NCI-H2196 (cell line): ENCODE measurements around the gene IMMP1L.

Source experiments
- DNase-seq: peaks from one replicate; lab custom pipeline; 2025; ENCODE audit not compliant: unreplicated experiment; lab: John Stamatoyannopoulos, UW

The IMMP1L gene

DNA sequence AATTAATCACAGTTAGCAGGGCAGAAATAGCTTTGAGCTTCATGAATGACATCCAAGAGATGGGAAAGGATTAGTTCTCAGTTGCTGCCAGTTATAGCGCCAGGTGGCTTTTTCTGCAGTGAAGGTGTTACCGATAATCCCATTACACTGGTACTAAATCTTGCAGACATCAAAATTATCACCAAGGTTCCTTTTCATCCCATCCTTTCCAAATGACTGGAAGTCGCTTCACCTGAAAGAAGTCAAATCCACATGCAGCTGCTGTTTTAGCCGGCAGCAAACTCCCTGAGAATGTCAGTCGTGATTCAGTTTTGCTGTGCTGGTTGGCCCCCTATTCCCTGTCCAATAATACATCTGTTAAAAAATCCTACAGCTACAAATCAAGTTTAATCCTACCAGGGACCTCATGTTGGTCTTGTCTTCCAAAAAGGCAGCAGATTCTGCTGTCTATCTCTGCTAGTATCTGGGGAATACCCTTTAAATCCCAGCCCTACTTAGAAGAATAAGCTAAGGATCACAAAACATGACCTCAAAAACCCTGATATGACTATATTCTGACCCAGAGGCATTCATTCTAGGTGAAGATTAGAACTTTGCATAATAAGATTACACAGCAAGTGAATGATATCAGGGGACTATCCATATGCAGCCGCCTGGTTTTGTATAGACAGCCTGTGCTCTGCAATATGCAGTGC, 31.7 kb downstream of the IMMP1L start:
- DNase-seq = no peak

DNA sequence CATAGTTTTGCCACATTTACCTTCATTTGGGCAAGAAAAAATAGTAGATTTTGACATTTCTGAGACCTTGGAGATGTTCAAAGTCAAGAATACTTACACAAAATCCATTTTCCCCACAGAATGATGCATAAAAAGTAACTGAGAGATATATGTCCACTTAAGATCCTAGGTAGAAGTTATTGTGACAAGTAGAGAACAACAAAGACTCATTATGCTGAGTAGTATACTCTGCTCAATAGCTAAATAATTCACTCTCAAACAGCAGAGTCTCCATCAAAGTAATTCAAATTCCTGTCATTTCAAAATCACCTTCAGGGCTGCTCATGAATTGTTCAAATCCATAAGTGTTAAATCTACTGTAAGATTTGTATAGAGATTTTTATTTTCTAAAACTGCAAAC, 35.3 kb downstream of the IMMP1L start:
- DNase-seq = no peak

DNA sequence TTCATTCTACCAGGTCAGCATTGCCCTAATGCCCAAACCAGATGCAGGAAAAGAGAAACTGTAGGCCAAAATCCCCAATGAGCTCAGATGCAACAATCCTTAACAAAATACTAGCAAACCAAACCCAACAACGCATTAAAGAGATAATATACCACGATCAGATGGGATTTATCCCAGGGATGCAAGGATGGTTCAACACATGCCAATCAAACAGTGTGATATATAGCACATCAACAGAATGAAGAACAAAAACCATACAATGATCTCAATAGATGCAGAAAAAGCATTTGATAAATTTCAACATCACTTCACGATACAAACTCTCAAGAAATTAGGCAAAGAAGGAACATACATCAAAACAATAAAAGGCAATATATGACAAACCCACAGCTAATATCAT, 45.0 kb downstream of the IMMP1L start:
- DNase-seq = no peak

DNA sequence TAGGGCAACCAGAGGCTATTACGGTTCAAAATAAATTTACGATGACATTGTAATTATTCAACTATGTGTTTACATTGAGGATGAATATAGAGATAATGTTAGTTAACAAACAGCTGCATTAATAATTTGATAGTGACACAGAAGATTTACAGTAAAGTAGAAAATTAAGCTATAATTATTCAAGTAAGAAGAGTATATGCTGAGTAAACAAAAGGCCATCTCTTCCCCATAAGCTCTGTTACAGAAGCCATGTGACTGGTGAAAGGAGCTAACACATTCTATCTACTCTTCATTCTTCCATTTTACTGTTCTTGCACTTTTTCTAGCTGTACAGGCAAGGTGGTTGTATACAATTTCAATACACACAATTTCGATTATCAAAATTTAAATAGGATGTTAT, 54.2 kb downstream of the IMMP1L start:
- DNase-seq = no peak

DNA sequence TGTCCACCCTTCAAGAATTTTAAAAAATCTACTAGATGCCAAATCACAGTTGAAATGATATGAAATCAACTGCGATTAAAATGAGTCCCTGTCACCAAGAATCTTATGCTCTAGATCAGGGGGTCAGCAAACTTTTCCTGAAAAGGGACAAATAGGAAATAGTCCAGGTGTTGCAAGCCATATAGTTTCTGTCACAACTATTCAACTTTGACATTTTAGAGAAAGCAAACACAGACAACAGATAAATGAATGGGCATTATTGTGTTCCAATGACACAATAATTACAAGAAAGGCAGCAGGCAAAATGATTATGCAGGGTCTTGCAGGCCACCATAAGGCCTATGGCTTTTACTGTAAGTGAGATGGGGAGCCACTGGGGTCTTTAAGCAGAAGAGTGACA, 58.6 kb downstream of the IMMP1L start:
- DNase-seq = no peak

DNA sequence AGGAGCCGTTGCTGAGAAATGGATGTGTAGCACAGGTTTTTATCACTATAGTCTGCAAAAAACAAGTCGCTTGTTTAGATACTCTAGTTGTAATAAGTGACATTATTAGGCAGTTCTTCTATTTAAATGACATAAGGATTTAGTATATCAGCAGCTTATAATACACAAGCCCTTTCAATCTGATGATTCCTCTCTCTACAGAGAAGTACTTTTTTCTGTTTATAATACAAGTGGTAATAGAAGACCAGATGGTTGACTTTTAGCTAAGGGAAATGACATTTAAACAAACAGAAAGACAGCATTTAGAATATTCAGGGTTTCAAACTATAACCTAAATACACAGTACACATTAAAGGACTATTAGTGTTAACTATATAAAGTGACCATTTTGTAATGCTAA, 60.4 kb downstream of the IMMP1L start:
- no peak for DNase-seq

DNA sequence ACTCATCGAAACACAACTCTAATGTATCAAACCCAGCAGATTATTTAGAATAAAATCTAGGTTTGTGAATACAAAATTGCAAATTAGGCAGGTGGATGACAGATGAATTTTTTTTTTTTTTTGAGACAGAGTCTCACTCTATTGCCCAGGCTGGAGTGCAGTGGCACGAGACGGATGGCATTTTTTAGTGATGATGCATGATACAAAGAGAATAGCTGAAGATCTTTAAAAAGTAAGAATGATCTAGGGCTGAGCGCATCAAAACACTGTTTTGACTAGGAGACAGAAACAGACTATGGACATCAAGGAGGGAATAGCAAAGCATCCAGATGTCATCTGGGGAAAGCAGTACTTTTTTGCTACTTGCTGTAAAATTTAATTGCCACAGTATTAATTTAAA, 63.8 kb downstream of the IMMP1L start:
- no peak for DNase-seq

DNA sequence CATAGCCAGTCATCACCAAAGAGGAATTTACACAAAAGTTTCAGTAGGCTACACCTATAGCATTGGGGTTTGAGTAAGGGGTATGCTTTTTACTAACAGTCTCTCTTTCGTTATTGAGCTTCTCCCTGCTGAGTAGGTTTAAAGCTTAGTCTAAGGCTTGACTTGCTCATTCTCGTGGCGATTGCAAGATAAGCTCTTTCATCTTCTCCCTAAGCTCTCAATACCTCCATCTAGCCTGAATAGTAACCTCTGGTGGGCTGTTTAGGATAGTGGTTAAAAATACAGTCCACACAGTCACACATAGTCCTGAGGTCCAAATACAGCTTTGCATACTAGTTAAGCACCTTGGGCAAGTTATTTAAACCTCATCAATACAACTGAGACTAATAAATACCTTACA, 65.6 kb downstream of the IMMP1L start:
- no peak for DNase-seq

DNA sequence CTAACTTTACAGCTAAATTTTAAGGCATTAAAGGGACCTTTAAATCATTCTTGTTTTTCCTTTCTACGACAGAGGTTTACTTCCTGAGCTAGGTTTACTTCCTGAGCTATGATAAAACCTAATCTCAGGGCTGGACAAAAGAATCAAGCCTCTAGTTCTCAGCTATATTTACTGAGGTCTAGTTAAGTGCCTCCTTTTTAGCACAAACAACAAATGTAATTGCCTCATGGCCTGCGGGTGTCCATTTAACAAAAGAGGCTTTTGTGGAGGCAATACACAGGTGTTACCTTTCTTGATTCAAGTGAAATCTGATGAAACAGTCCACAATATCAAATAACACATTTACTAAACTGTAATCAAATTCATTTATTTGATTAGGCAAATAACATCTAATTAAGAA, 67.3 kb downstream of the IMMP1L start:
- DNase-seq = peak; percentile 88

DNA sequence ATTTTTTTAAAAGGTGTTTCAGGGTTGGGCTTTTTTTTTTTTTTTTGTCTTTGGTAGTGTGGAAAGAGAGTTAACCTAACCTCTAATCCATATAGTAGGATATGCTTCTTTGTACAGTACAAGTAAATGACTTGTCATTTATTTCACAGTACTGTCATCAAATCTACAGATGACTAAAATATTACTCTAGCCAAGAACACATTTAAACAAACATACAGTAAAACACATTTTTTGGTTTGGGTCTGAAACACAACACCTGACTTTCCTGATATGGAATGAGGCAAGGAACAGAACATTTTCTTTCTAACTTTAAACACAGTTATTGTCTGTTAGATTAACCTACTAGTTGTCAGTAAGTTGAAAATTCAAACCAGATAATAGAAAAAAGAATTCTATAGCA, 68.1 kb downstream of the IMMP1L start:
- DNase-seq = no peak

DNA sequence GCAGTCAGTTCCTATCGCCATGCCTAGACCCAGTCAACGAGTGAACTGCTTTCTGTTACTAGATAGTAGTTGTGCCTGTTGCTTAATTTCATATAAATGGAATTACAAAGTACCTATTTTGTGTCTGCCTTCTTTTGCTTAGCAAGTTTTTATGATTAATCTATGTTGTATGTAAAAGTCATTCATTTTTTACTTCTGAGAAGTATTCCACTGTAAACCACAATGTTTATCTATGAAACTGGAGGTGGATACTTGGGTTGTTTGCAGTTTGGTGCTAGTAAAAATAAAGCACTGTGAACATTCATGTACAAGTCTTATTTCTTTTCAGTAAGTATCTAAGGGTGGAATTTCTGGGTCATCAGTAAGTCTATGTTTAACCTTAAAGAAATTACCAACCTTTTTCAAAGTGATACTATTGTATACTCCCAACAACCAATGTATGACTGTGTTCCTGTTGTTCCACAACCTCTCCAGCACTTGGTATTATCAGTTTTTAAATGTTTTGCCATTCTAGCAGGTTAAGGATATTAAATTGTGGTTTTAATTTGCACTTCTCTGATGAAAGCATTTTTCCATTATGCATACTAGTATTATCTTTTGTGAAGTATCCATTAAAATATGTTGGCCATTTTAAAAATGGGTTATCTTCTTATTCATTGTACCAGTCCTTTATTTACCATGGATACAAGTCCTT, 71.5 kb downstream of the IMMP1L start:
- DNase-seq = no peak

DNA sequence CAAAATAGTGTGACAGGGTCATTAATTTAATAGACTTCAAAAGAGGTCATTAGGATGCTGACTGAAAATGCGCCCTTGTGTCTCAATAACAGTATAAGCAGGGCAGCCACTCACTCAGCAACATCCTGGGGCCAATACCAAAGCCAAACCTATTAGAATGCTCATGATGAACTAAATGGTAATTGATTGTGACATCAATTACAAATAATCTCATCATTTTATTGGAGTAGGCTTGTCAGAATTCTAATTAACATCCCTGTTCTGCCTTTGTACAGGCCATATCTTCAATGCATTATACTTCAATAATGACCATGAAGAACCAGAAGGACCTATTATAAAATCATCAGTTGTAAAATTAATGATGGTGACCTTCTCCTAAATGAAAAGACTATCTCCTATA, 75.6 kb downstream of the IMMP1L start:
- DNase-seq = no peak

DNA sequence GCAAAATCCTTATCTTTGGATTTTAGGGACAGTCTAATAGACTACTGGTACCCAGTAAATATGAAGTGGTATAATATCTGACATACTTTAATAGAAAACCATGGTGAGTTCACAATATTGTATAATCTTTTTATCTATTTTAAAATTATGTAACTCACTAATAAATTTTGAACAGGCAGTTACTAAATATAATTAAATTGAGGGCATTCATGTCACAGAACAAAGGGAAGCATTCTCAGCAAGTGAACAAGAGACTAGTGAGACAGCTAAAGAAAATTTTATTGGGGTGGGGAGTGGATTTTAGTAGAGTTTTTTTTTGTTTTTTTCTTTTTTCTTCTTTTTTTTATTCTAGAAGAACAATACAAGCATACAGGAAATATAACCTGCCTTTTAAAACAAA, 84.8 kb downstream of the IMMP1L start:
- DNase-seq = no peak

DNA sequence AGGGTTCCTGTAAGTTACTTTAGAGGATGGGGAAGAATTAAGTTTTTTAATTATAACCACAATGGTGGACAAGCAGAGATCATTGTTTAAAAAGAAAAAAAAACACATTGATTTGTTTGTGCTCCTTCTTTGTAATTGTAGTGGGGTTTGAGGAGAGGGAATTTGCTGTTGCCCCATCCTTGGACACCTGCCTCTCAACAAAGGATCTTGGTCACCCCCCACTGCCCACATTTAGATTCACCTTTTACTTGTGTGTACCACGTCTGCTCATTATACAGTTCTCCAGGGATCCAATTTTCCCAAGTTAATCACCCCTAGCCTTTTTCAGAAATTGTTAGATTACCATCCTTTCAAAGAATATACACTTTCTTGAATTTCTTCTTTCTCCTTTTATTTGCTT, 86.7 kb downstream of the IMMP1L start:
- no peak for DNase-seq

DNA sequence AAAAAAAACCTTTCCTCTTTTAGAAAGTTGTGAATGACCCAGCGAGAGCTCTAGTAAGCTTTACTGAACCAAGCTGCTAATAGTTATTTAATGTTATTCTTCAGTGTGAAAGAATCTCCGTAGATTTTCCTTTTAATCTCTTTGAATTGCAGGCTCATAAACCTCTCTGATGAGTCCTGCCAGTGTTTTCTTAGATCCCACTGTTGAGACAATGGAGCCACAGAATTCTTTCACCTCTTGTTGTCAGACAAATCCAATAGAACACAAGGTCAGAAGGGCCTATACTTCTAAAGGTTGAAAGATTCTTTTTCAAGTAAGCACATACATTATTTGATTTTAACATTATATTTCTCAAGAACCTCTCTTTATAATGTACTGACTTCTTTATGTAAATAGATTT, 87.6 kb downstream of the IMMP1L start:
- DNase-seq = no peak

DNA sequence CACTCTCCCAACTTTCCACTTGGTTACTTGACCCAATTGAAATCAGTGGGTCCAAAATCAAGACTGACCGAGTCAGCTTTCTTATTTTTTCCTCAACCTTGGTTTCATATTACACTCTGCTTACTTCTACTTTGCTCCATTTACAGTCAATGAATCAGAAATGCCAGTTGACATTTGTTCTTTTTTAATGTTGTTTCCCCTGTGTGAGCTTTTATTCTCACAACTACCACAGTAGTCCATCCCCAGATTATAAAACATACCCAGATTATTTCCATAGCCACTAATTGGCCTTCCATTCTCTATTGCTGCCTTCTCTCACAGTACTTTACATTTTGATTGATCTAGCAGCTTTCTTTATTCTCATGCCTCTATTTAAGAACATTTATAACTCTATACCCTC, 89.8 kb downstream of the IMMP1L start:
- DNase-seq = no peak

DNA sequence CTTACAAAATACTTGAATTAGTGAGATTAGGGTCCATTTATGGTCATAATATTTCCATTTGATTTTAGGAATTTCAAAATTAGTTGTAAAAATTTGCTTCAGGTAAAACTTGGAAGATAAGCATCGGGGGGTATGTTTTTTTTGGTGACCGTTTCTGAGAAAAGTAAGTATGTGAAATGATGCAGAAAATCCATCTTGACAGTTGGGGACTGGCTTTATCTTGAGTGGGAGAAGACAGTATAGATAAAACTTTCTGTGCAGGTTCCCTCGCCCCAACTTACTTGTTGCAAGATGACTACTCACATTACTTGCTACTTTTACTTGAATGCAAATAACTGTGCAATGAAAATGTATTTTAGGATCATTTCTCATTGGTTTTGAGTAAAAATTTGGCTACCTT, 90.3 kb downstream of the IMMP1L start:
- DNase-seq = no peak

DNA sequence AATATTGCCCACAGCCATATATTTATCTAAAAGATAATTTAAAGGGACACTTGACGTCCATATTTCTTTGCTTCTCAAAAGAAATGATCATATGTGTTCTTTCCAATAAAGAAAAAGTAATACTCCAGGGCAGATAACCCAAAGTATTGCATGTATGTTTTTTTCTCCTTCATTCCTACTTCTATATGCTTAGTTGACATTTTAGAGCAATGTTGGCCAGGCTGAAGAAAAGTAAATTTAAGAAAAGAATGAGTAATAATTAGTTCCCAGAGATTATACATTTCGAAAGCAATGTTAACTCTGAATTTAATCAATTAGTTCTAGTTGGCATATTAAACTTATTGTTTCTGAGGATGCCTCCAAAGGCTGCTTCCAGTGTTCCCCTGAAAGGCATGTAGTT, 91.6 kb downstream of the IMMP1L start:
- no peak for DNase-seq

DNA sequence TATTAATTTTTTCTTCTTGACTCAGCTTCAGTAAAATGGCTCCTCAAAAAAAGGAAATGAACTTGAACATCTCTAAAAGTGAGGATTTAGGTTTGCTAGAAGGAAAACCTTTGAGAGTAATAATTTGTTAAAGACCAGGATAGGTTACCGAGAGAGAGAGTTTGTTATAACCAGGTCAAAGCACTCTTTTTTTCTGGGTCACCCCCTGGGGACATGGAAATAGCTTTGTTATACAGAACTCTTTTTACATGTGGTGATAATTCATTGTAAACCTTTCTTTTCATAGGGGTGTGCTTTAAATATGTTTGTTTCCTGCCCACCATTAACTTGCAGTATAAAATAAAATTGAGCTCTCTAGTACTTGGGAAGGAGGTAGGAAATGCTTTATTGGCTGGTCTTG, 92.1 kb downstream of the IMMP1L start:
- DNase-seq = no peak

DNA sequence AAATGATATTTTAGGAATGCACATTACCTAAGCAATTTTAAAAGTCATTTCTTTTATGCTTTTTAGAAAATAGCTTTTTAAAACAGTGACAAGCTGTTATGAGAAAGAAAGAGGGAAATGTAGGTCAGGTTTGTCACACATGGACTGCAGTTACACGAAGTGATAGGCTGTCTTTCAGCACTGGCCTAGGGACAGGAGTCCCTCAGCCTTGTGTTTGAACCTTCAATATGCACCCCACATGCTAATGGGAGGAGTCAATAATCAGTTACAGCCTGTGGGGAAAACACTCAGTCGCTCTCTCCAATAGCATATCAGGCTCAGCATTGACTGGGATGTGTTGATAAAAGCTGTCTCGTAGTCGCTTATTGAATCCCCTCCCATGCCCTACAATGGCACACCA, 94.0 kb downstream of the IMMP1L start:
- DNase-seq = no peak

DNA sequence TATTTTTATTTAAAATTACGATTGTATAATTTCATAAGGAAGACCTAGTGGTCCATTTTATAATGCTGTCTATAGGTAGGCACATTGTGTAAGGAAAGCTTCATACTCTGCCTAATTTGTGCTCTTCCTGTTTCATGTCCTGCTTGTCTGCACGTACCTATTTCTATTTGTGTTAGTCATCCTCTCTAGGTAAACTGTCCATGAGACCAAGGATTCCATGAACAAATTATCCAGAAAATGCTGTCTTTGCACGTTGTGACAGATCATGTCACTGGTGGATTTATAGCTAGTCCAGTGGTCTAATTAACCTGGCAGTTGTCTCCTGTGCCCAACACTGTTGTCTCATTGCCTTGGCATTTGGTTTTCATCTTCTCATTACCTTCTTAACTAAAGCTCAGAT, 95.1 kb downstream of the IMMP1L start:
- no peak for DNase-seq

DNA sequence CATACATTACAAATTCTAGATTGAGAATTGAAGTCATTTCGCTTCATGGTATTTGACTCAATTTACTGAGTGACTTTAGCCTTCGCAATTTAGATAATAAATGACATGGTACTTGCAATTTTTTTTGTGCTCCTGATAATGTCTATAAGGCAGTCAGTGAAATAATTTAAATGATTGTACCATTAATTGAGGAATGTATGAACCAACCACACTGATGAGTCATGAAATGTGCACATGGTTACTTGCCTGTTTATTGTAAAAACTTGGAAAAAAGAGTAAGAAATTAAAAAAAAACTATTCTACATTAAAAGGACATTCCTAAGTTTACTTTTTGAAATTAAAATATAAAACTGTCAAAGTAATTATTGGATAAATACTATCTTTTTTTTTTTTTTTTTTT, 96.5 kb downstream of the IMMP1L start:
- DNase-seq = no peak

DNA sequence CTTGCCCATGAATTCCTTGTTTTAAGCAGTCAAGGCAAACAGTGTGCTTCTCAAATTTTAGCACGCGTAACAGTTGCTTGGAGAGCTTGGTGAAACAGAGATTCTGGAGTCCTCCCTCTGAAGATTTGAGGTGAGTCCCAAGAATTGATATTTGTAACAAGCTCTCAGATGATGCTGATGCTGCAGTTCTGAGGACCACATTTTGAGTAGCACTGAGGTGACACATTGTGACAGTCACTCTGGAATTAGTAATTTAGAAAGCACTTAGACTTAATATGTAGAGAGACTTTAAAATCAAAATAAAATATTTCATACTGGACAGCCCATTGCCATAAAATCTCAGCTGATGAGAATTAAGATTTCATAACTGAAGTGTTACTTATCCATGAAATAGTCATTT, 101.2 kb downstream of the IMMP1L start:
- no peak for DNase-seq
